B cell (primary cell): ENCODE measurements around the gene CER1. TPM values are rescaled to one million over a fixed set of nuclear protein-coding genes. Genes with fewer than 3 reads are reported as not detected.

ENCODE experiments used
- ATAC-seq: fragments of 200-7000 bp; cut with Tn5 transposase; one replicate; pipeline ENCODE4 v1.10.0; 2021; ENCODE audit warnings: low read depth, mild to moderate bottlenecking, moderate number of reproducible peaks, moderate library complexity
- CTCF ChIA-PET: fragments of 350-600 bp; sonication (Branson Sonifier 250); formaldehyde crosslinking; loops from one replicate; lab custom pipeline; 2021; ENCODE audit warnings: antibody characterized with exemption, inconsistent platforms; lab: Charles Lee
- POLR2A ChIA-PET: fragments of 350-600 bp; sonication (Branson Sonifier 250); formaldehyde crosslinking; loops from one replicate; lab custom pipeline; 2021; ENCODE audit warnings: antibody characterized with exemption; lab: Charles Lee
- DNase-seq: peaks from one replicate; pipeline ENCODE4 v3.0.0; 2013
- H2AFZ ChIP-seq: 2 replicates; pipeline ENCODE4 v1.6.1; 2012; ENCODE audit warnings: mild to moderate bottlenecking, low read depth, low read length; ENCODE audit not compliant: insufficient read depth, poor library complexity, severe bottlenecking
- H3K27ac ChIP-seq, 2 donors: 1 replicate in 1 of 2; 2 replicates in 1 of 2; pipeline ENCODE4 v1.5.1; 2012 to 2013; ENCODE audit warnings: low read length in 2 of 2, mild to moderate bottlenecking in 2 of 2, moderate library complexity in 1 of 2
- H3K27me3 ChIP-seq, 4 experiments: fragments of 200-600 bp in 1 of 4; sonication (generic) in 1 of 4; replicated peaks in 1 of 4; 1 replicate in 2 of 4; 2 replicates in 2 of 4; pipeline versions ENCODE4 v1.6.1 to v1.7.0; 2013 to 2016; ENCODE audit warnings: low read length in 3 of 4, mild to moderate bottlenecking in 2 of 4, mixed read lengths in 1 of 4, moderate library complexity in 1 of 4; ENCODE audit not compliant: insufficient read depth in 4 of 4, control insufficient read depth in 3 of 4; ENCODE audit errors: control extremely low read depth in 1 of 4
- H3K36me3 ChIP-seq, 2 experiments: replicated peaks in 1 of 2; 1 replicate in 1 of 2; 2 replicates in 1 of 2; pipeline versions ENCODE4 v1.6.1 to v1.7.1; 2013; ENCODE audit warnings: low read length in 1 of 2; ENCODE audit not compliant: insufficient read depth in 2 of 2, control insufficient read depth in 1 of 2; ENCODE audit errors: control extremely low read depth in 1 of 2, extremely low read depth in 1 of 2
- H3K4me1 ChIP-seq, 2 donors: fragments of 200-600 bp in 1 of 2; sonication (generic) in 1 of 2; 1 replicate in 1 of 2; 2 replicates in 1 of 2; pipeline versions ENCODE4 v1.5.1 to v1.6.1; 2013 to 2017; ENCODE audit warnings: low read length in 2 of 2; ENCODE audit not compliant: control insufficient read depth in 2 of 2, insufficient read depth in 2 of 2
- H3K4me2 ChIP-seq: replicated peaks from 2 replicates; pipeline ENCODE3; 2012; ENCODE audit warnings: mild to moderate bottlenecking, low read depth, low read length; ENCODE audit not compliant: poor library complexity, severe bottlenecking
- H3K4me3 ChIP-seq, 5 experiments: fragments of 200-600 bp in 1 of 5; sonication (generic) in 1 of 5; 1 replicate in 3 of 5; 2 replicates in 2 of 5; pipeline versions ENCODE4 v1.5.1 to v1.7.0; 2011 to 2016; ENCODE audit warnings: low read length in 4 of 5, mild to moderate bottlenecking in 4 of 5, low read depth in 2 of 5, control low read depth in 1 of 5, moderate library complexity in 1 of 5; ENCODE audit not compliant: insufficient read depth in 1 of 5; ENCODE audit errors: control extremely low read depth in 1 of 5, extremely low read depth in 1 of 5
- H3K79me2 ChIP-seq: fragments of 200-600 bp; sonication (generic); one replicate; pipeline ENCODE4 v1.6.0; 2016; ENCODE audit warnings: low read length; ENCODE audit not compliant: control insufficient read depth, insufficient read depth
- H3K9ac ChIP-seq: fragments of 200-600 bp; sonication (generic); 2 replicates; pipeline ENCODE4 v1.6.1; 2017; ENCODE audit warnings: mild to moderate bottlenecking, low read length, moderate library complexity
- H3K9me3 ChIP-seq, 3 donors: one replicate each; pipeline versions ENCODE4 v1.6.1 to v1.7.1; 2013; ENCODE audit warnings: low read length in 2 of 3; ENCODE audit not compliant: control insufficient read depth in 2 of 3, insufficient read depth in 1 of 3; ENCODE audit errors: control extremely low read depth in 1 of 3
- H4K20me1 ChIP-seq: 2 replicates; pipeline ENCODE4 v1.6.0; 2012; ENCODE audit warnings: mild to moderate bottlenecking, low read length; ENCODE audit not compliant: insufficient read depth, control insufficient read depth, poor library complexity, severe bottlenecking
- H3K27ac Mint-ChIP-seq: one replicate; pipeline ENCODE4 v1.8.0; 2021; ENCODE audit warnings: mixed read lengths
- H3K27me3 Mint-ChIP-seq: one replicate; pipeline ENCODE4 v1.8.0; 2021; ENCODE audit warnings: mixed read lengths
- H3K4me1 Mint-ChIP-seq: one replicate; pipeline ENCODE4 v1.8.0; 2021; ENCODE audit warnings: mixed read lengths
- H3K4me3 Mint-ChIP-seq: one replicate; pipeline ENCODE4 v1.8.0; 2021; ENCODE audit warnings: mixed read lengths
- H3K9me3 Mint-ChIP-seq: one replicate; pipeline ENCODE4 v1.8.0; 2022; ENCODE audit warnings: mixed read lengths; ENCODE audit not compliant: insufficient read depth
- EZH2 ChIP-seq: IDR thresholded peaks from 2 replicates; pipeline ENCODE4 v1.6.1; 2012; ENCODE audit warnings: borderline replicate concordance, low read depth, mild to moderate bottlenecking, moderate library complexity, low read length; ENCODE audit not compliant: insufficient read depth, poor library complexity, severe bottlenecking
- WGBS: methylation state at CpG from one replicate; pipeline ENCODE4 v1.1.5; 2013; ENCODE audit warnings: missing lambda C conversion rate; ENCODE audit not compliant: insufficient coverage; 5-methylcytosine and 5-hydroxymethylcytosine counted together
- intact Hi-C: fragments of 100-400 bp; cut with micrococcal nuclease; formaldehyde crosslinking; loops from one replicate; pipeline ENCODE4 v1.10.0; 2022
- polyA plus RNA-seq: library from polyadenylated mRNA; depleted of rRNA; stranded (reverse); fragments of >200 nt; gene quantifications from 2 replicates; pipeline ENCODE4 v1.2.3, GENCODE V29; 2012
- total RNA-seq, 2 donors: library from RNA; stranded (reverse); fragments of 120-200 nt in 1 of 2; gene quantifications; 1 replicate in 1 of 2; 2 replicates in 1 of 2; pipeline versions ENCODE4 v1.2.3 to v1.2.4, GENCODE V29; 2013 to 2022
- TF ChIP-seq, protein P1 (sequence below): fragments of 200-600 bp; IDR thresholded peaks from one replicate; pipeline ENCODE4 v1.8.0; 2022; ENCODE audit warnings: antibody characterized with exemption, mild to moderate bottlenecking

CER1 gene
- total and polyA plus RNA-seq, 2 donors (not counting 1 experiment from before 2014, with no cell fraction given), result not detected

DNA sequence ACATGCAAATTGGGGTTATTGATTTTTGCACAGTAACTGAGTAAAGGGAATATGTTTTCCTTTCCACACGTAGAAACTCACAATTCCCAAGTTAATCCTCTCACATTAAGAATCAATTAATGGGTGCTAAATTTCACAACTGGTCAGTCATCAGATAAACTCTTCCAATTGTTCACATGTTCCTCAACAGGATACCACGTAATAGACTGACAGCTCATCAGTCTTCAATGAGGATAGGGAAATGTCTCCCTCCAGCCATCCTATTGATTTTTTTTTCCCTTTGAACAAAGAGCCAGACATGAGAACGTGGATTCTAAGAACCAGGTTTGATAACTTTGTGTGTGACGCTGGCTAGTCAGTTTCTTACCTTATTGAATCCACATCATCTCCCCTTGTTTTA lies 768 bp upstream of the CER1 start:
- no peaks in the 10 kb centered on the region for H3K4me1 Mint-ChIP-seq
- CTCF ChIA-PET, result interaction anchor here (0.6 kb wide), 2 partner anchors 9 to 12 kb away, joined by 3 read pairs; no protein-coding TSS in a partner anchor
- no peaks in the 10 kb centered on the region for H3K4me1 ChIP-seq
- peaks cover 0 to 2% (median 0%) of the 10 kb centered on the region in 3 donors for H3K9me3 ChIP-seq
- H3K9ac ChIP-seq, result no peak overlapping the region
- no peak overlapping the region for H3K27ac Mint-ChIP-seq
- H3K36me3 ChIP-seq, result no peaks in the 10 kb centered on the region
- TF ChIP-seq EZH2, result no peak
- TF ChIP-seq, protein P1, sequence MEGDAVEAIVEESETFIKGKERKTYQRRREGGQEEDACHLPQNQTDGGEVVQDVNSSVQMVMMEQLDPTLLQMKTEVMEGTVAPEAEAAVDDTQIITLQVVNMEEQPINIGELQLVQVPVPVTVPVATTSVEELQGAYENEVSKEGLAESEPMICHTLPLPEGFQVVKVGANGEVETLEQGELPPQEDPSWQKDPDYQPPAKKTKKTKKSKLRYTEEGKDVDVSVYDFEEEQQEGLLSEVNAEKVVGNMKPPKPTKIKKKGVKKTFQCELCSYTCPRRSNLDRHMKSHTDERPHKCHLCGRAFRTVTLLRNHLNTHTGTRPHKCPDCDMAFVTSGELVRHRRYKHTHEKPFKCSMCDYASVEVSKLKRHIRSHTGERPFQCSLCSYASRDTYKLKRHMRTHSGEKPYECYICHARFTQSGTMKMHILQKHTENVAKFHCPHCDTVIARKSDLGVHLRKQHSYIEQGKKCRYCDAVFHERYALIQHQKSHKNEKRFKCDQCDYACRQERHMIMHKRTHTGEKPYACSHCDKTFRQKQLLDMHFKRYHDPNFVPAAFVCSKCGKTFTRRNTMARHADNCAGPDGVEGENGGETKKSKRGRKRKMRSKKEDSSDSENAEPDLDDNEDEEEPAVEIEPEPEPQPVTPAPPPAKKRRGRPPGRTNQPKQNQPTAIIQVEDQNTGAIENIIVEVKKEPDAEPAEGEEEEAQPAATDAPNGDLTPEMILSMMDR, result no peak
- no peaks in the 10 kb centered on the region for H3K79me2 ChIP-seq
- H2AFZ ChIP-seq, result no peak overlapping the region
- H3K27me3 ChIP-seq, result peaks cover 0 to 31% (median 1%) of the 10 kb centered on the region in 4 experiments
- H3K4me3 ChIP-seq, result no peak overlapping the region
- H3K4me2 ChIP-seq, result no peak overlapping the region
- H3K4me3 Mint-ChIP-seq, result no peak overlapping the region
- DNase-seq (no peak), ATAC-seq (no peak)
- no peaks in the 10 kb centered on the region for H3K9me3 Mint-ChIP-seq
- H3K27ac ChIP-seq, result no peak overlapping the region
- H3K27me3 Mint-ChIP-seq, result peaks cover 34% of the 10 kb centered on the region
- no peaks in the 10 kb centered on the region for H4K20me1 ChIP-seq
- 86% methylated on average over 2 of the region's 4 CpGs for WGBS
- POLR2A ChIA-PET, result interaction anchor here (0.6 kb wide), 1 partner anchor 17 kb away, joined by 3 read pairs; no protein-coding TSS in a partner anchor
- intact Hi-C loops, result no loop called here

DNA sequence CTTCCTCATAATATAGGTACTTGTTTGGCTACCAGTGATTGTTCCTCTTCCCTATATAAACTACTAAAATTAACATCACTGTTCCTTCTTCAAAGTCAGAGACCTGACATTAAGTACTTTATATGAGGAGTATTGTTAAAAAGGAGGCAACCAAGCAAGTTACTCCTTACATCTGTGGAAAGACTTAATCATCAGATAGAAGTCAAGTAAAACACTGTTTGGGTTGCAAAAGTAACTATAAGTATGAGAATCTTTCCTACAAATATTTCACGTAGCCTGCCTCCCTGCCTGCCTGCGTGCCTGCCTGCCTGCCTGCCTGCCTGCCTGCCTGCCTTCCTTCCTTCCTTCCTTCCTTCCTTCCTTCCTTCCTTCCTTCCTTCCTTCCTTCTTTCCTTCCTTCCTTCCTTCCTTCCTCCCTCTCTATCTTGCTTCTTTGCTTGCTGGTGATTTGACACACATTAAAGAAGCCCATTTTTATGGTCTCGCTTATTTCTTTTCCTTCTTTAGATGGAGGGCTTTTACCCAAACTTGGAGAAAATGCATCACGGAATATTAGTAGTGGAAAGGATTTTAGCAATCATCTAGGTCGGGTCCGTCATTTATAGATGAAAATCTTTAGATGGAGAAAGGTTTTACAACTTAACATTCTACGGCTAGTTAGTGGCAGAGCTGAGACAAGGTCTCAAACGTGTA lies 3.2 kb downstream of the CER1 start:
- ChIA-PET POLR2A (no interaction called here), CTCF (no interaction called here)
- WGBS, result 64% methylated on average over 2 of the region's 8 CpGs

More for the DNA sequence above, 3.2 kb downstream of the CER1 start:
- H3K27ac ChIP-seq, result no peak overlapping the region
- H3K4me3 ChIP-seq, result no peak overlapping the region
- no peak overlapping the region for H3K9ac ChIP-seq
- Mint-ChIP-seq H3K27me3 (peaks cover 30% of the 10 kb centered on the region), H3K27ac (no peak overlapping the region), H3K9me3 (no peaks in the 10 kb centered on the region), H3K4me3 (no peak overlapping the region), H3K4me1 (no peaks in the 10 kb centered on the region)
- intact Hi-C loops, result no loop called here
- H3K4me2 ChIP-seq, result no peak overlapping the region
- peaks cover 0 to 2% (median 0%) of the 10 kb centered on the region in 3 donors for H3K9me3 ChIP-seq
- DNase-seq (no peak), ATAC-seq (no peak)
- no peaks in the 10 kb centered on the region for H4K20me1 ChIP-seq
- no peaks in the 10 kb centered on the region for H3K79me2 ChIP-seq
- no peaks in the 10 kb centered on the region for H3K4me1 ChIP-seq
- no peak overlapping the region for H2AFZ ChIP-seq
- no peak for TF ChIP-seq EZH2
- TF ChIP-seq, protein P1, result no peak
- no peaks in the 10 kb centered on the region for H3K36me3 ChIP-seq
- peaks cover 0 to 21% (median 7%) of the 10 kb centered on the region in 4 experiments for H3K27me3 ChIP-seq
